Measurements from ENCODE around the gene DPYSL5. TPM values are rescaled to one million over a fixed set of nuclear protein-coding genes. Genes with fewer than 3 reads are reported as not detected.

DPYSL5 gene, protein sequence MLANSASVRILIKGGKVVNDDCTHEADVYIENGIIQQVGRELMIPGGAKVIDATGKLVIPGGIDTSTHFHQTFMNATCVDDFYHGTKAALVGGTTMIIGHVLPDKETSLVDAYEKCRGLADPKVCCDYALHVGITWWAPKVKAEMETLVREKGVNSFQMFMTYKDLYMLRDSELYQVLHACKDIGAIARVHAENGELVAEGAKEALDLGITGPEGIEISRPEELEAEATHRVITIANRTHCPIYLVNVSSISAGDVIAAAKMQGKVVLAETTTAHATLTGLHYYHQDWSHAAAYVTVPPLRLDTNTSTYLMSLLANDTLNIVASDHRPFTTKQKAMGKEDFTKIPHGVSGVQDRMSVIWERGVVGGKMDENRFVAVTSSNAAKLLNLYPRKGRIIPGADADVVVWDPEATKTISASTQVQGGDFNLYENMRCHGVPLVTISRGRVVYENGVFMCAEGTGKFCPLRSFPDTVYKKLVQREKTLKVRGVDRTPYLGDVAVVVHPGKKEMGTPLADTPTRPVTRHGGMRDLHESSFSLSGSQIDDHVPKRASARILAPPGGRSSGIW
- total RNA-seq, result not detected

DNA sequence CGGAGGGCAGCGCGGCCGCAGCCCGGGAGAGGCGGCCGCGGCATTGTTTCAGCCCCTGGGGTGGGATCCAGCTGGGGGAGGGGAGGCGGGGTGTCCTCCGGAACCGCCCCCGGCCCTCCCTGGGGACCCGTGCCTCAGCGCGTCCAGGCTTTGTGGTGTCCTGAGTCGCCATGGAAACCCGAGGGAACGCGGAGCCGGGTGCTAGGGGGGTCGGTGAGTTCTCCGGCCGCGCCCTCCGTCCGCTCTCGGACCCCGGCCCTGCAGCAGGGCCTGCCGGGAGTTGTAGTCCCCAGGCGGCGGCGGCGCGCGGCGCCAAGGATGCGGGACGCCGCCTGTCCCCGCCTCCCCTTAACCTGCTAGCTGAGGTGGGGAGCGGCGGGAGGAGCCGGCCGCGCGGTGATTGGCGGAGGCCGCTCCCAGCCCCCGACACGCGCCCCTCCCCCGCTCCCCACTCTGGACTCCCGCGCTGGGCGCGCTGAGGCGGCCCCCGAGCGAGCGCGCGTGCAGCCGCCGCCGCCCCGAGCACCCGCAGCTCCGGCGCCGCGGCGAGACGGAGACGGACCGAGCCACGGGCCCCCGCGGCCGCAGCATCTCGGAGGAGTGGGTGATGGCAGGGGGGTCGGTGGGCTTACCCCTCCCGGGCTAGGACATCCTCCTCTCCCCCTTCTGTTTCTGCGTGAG is at the start of gene DPYSL5:
DPYSL5 (plus strand) TSS at position 478 of the 681 bp plus-strand sequence. CDS start 50,368 bp downstream, outside the sequence.
- no peak within 1 kb of the TSS for H3K27ac ChIP-seq
- no peak for DNase-seq (ENCODE audit: low spot score in 2 of 2)
- H3K4me1 ChIP-seq, result peaks cover 0 to 41% (median 27%) of the 10 kb centered on the region in 4 donors
- H3K36me3 ChIP-seq, result no peaks in the 10 kb centered on the region
- peaks cover 9 to 96% of the 10 kb centered on the region in 2 donors for H3K27me3 ChIP-seq
- H3K4me3 ChIP-seq, result peak within 1 kb of the TSS; percentile 4 to 43 (median 18)
- 1% methylated on average over 26 to 77 of the region's 83 CpGs for WGBS, 2 donors
- TF ChIP-seq, protein P1, sequence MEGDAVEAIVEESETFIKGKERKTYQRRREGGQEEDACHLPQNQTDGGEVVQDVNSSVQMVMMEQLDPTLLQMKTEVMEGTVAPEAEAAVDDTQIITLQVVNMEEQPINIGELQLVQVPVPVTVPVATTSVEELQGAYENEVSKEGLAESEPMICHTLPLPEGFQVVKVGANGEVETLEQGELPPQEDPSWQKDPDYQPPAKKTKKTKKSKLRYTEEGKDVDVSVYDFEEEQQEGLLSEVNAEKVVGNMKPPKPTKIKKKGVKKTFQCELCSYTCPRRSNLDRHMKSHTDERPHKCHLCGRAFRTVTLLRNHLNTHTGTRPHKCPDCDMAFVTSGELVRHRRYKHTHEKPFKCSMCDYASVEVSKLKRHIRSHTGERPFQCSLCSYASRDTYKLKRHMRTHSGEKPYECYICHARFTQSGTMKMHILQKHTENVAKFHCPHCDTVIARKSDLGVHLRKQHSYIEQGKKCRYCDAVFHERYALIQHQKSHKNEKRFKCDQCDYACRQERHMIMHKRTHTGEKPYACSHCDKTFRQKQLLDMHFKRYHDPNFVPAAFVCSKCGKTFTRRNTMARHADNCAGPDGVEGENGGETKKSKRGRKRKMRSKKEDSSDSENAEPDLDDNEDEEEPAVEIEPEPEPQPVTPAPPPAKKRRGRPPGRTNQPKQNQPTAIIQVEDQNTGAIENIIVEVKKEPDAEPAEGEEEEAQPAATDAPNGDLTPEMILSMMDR (IDR thresholded peaks at IDR 0.05), result no peak
- TF ChIP-seq EP300 (IDR thresholded peaks at IDR 0.05), result no peak
- no peak for TF ChIP-seq POLR2A (IDR thresholded peaks at IDR 0.05)
- H3K9me3 ChIP-seq, result no peaks in the 10 kb centered on the region

DNA sequence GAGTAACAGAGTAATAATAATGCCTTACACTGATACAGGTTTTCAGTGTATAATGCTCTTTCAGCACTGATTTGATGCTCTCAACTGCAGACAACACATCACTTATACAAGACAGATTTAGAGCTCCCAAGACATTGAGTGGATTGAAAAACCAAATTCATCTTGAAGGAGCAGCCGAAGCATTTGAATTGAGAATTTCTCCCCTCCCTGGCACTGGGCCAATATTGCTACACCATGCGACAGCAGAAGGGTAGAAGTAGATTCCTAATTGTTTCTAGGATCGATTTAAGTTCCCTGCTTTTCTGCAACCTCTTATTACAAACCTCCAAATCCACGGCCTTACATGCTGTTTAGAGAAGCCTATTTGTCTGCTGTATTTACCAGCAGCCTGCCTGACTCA is 46.6 kb upstream of the DPYSL5 start:
- TF ChIP-seq EP300 (IDR thresholded peaks at IDR 0.05), result no peak
- TF ChIP-seq, protein P1 (IDR thresholded peaks at IDR 0.05), result no peak
- no peak for TF ChIP-seq POLR2A (IDR thresholded peaks at IDR 0.05)
- no peaks in the 10 kb centered on the region for H3K9me3 ChIP-seq
- H3K36me3 ChIP-seq, result no peaks in the 10 kb centered on the region
- 60 to 73% methylated on average over 4 of the region's 4 CpGs for WGBS, 2 donors
- H3K4me1 ChIP-seq, result no peaks in the 10 kb centered on the region
- H3K4me3 ChIP-seq, result no peak overlapping the region
- no peak overlapping the region for H3K27ac ChIP-seq
- H3K27me3 ChIP-seq, result no peaks in the 10 kb centered on the region
- DNase-seq (ENCODE audit: low spot score in 2 of 2), result no peak

DNA sequence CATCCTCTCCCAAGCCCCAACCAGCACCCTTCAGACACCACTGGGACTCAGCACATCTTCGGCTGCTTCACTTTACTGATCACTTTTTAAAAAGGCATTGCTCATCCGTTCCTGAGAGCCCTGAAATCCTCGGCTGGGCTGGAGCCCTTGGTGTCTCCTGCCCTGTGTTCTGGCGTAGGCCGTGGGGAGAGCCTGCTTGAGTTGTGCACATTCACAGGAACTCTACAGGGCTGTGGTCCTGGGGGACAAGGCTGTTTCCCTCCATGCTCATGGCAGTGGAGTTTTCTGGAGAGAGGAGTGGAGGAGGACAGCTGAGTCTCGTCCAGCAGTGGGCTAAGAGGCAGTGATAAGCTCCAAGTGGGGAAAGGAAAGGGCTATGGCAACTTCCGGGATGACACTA is 46.1 kb upstream of the DPYSL5 start:
- no peaks in the 10 kb centered on the region for H3K36me3 ChIP-seq
- no peak overlapping the region for H3K4me3 ChIP-seq
- H3K4me1 ChIP-seq, result no peaks in the 10 kb centered on the region
- no peaks in the 10 kb centered on the region for H3K9me3 ChIP-seq
- H3K27ac ChIP-seq, result no peak overlapping the region
- TF ChIP-seq, protein P1 (IDR thresholded peaks at IDR 0.05), result no peak
- TF ChIP-seq POLR2A (IDR thresholded peaks at IDR 0.05), result no peak
- no peak for TF ChIP-seq EP300 (IDR thresholded peaks at IDR 0.05)
- H3K27me3 ChIP-seq, result no peaks in the 10 kb centered on the region
- DNase-seq (ENCODE audit: low spot score in 2 of 2), result no peak
- WGBS, 2 donors, result 91 to 93% methylated on average over 7 of the region's 7 CpGs

DNA sequence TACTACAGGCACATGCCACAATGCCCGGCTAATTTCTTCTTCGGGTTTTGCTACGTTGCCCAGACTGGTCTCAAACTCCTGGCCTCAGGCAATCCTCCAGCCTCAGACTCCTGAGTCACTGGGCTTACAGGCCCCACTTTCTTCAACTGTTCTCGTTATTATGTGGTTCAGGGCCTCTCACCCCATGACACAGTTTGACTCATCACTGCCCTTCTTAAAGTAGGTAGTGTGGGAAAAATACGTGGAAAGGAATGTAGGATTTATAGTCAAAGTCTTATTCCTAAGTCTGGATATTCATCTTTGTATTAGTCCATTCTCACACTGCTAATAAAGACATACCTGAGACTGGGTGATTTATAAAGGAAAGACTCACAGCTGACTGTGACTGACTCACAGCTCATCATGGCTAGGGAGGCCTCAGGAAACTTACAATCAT is 42.7 kb upstream of the DPYSL5 start:
- Histone ChIP-seq H3K36me3 (no peaks in the 10 kb centered on the region), H3K27me3 (no peaks in the 10 kb centered on the region), H3K27ac (no peak overlapping the region), H3K9me3 (no peaks in the 10 kb centered on the region), H3K4me1 (no peaks in the 10 kb centered on the region), H3K4me3 (no peak overlapping the region)
- TF ChIP-seq POLR2A (IDR thresholded peaks at IDR 0.05), result no peak
- TF ChIP-seq, protein P1 (IDR thresholded peaks at IDR 0.05), result no peak
- no peak for TF ChIP-seq EP300 (IDR thresholded peaks at IDR 0.05)
- 68 to 80% methylated on average over 5 of the region's 5 CpGs for WGBS, 2 donors
- DNase-seq (ENCODE audit: low spot score in 2 of 2), result no peak

All from tibial nerve (tissue), 4 donors.